ENCODE results near the gene SLAMF7. TPM values are rescaled to one million over a fixed set of nuclear protein-coding genes. Genes with fewer than 3 reads are reported as not detected.
"Not testable (repeated sequence)": the region's sequence is repeated elsewhere in the genome, so short reads cannot be mapped to it uniquely, and the experiment has no call there.

The SLAMF7 gene, protein sequence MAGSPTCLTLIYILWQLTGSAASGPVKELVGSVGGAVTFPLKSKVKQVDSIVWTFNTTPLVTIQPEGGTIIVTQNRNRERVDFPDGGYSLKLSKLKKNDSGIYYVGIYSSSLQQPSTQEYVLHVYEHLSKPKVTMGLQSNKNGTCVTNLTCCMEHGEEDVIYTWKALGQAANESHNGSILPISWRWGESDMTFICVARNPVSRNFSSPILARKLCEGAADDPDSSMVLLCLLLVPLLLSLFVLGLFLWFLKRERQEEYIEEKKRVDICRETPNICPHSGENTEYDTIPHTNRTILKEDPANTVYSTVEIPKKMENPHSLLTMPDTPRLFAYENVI
- 0.56 TPM for total RNA-seq (ENCODE audit: unreplicated experiment)
- long read RNA-seq, result 0 reads

DNA sequence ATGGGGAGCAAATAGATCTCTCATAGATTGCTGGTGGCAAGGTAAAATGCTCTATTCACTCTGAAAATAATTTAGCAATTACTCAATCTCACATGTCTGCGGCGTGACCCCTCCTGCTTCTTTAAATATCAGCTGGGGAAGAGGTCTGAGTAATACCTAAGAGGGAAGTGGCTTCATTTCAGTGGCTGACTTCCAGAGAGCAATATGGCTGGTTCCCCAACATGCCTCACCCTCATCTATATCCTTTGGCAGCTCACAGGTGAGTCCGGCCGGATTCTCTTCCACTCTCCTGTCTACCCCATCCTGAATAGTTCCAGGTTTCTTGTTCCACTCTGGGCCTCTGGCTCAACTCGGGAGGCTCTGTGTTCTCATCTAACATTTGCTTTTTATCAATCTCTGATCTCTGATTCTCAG is at the start of gene SLAMF7:
TSS of gene SLAMF7 (plus strand) at position 150 of the 414 bp plus-strand sequence. CDS start at position 205, 55 bp downstream.
- DNase-seq (ENCODE audit: low spot score), result no peak
- Mint-ChIP-seq H3K27ac (ENCODE audit: unreplicated experiment) (no peak within 1 kb of the TSS), H3K9me3 (ENCODE audit: unreplicated experiment) (no peaks in the 10 kb centered on the region), H3K27me3 (ENCODE audit: unreplicated experiment) (no peaks in the 10 kb centered on the region), H3K4me1 (ENCODE audit: unreplicated experiment) (peaks cover 20% of the 10 kb centered on the region), H3K36me3 (ENCODE audit: low read depth, unreplicated experiment) (peaks cover 4% of the 10 kb centered on the region), H3K4me3 (ENCODE audit: unreplicated experiment) (no peak within 1 kb of the TSS)
- TF ChIP-seq, protein P1, sequence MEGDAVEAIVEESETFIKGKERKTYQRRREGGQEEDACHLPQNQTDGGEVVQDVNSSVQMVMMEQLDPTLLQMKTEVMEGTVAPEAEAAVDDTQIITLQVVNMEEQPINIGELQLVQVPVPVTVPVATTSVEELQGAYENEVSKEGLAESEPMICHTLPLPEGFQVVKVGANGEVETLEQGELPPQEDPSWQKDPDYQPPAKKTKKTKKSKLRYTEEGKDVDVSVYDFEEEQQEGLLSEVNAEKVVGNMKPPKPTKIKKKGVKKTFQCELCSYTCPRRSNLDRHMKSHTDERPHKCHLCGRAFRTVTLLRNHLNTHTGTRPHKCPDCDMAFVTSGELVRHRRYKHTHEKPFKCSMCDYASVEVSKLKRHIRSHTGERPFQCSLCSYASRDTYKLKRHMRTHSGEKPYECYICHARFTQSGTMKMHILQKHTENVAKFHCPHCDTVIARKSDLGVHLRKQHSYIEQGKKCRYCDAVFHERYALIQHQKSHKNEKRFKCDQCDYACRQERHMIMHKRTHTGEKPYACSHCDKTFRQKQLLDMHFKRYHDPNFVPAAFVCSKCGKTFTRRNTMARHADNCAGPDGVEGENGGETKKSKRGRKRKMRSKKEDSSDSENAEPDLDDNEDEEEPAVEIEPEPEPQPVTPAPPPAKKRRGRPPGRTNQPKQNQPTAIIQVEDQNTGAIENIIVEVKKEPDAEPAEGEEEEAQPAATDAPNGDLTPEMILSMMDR (IDR thresholded peaks at IDR 0.05; ENCODE audit: unreplicated experiment), result no peak

DNA sequence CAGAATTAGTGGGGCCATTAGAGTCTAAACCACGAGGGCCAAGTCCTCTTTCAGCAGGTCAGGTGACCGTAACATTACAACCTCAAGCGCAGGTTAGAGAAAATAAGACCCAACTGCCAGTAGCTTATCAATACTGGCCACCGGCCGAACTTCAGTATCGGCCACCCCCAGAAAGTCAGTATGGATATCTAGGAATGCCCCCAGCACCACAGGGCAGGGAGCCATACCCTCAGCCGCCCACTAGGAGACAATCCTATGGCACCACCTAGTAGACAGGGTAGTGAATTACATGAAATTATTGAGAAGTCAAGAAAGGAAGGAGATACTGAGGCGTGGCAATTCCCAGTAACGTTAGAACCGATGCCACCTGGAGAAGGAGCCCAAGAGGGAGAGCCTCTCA is 46.7 kb upstream of the SLAMF7 start:
- H3K4me3 Mint-ChIP-seq (ENCODE audit: unreplicated experiment), result not testable (repeated sequence)

DNA sequence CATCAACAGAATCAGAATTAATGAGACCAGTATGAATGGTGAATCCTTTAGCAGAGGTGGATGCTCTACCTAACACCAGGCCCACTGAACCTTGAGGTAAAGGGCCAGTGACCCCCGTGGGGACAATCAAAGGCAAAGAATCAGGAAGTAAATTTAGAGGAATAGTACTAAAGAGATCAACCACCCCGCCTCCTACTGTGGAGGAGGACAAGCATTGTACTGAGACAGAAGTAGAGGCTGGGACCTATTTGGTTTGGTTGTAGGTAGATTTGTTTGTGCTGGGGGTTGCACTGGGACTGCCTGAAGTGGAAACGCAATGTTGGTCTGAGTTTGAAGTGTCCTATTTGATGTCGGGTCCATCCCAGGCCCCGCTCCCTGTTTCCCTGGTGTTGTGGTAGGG is 36.9 kb upstream of the SLAMF7 start:
- H3K36me3 Mint-ChIP-seq (ENCODE audit: low read depth, unreplicated experiment), result no peaks in the 10 kb centered on the region
- no peaks in the 10 kb centered on the region for H3K4me1 Mint-ChIP-seq (ENCODE audit: unreplicated experiment)
- no peak overlapping the region for H3K27ac Mint-ChIP-seq (ENCODE audit: unreplicated experiment)
- H3K27me3 Mint-ChIP-seq (ENCODE audit: unreplicated experiment), result no peaks in the 10 kb centered on the region
- no peak for DNase-seq (ENCODE audit: low spot score)
- TF ChIP-seq, protein P1 (IDR thresholded peaks at IDR 0.05; ENCODE audit: unreplicated experiment), result no peak
- no peaks in the 10 kb centered on the region for H3K9me3 Mint-ChIP-seq (ENCODE audit: unreplicated experiment)
- no peak overlapping the region for H3K4me3 Mint-ChIP-seq (ENCODE audit: unreplicated experiment)

More for the DNA sequence above, 46.7 kb upstream of the SLAMF7 start:
- not testable (repeated sequence) for DNase-seq (ENCODE audit: low spot score); H3K9me3 Mint-ChIP-seq (ENCODE audit: unreplicated experiment); H3K27me3 Mint-ChIP-seq (ENCODE audit: unreplicated experiment); H3K36me3 Mint-ChIP-seq (ENCODE audit: low read depth, unreplicated experiment); H3K4me1 Mint-ChIP-seq (ENCODE audit: unreplicated experiment); H3K27ac Mint-ChIP-seq (ENCODE audit: unreplicated experiment)

DNA sequence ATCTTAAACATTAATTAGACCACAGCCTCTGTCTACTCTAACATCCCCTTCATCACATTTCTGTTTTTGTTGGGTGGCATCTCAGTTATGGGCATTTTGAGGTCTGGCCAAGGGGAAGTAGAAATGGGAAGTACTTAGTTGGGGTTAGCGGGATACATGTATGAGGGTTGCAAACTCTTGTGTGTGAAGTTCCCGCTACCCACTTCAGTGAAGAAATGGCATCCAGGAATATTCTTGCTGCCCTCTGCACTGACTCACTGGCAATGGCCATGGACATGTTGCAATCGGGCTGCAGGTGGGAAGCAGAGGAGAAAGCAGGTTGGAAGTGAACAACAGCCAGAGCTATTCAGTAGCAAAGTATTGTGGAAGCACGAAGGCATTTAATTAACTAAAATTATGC is 34.8 kb upstream of the SLAMF7 start:
- no peak overlapping the region for H3K4me3 Mint-ChIP-seq (ENCODE audit: unreplicated experiment)
- H3K4me1 Mint-ChIP-seq (ENCODE audit: unreplicated experiment), result no peaks in the 10 kb centered on the region
- H3K27me3 Mint-ChIP-seq (ENCODE audit: unreplicated experiment), result no peaks in the 10 kb centered on the region
- TF ChIP-seq, protein P1 (IDR thresholded peaks at IDR 0.05; ENCODE audit: unreplicated experiment), result no peak
- no peak for DNase-seq (ENCODE audit: low spot score)
- H3K36me3 Mint-ChIP-seq (ENCODE audit: low read depth, unreplicated experiment), result no peaks in the 10 kb centered on the region
- no peaks in the 10 kb centered on the region for H3K9me3 Mint-ChIP-seq (ENCODE audit: unreplicated experiment)
- H3K27ac Mint-ChIP-seq (ENCODE audit: unreplicated experiment), result no peak overlapping the region

DNA sequence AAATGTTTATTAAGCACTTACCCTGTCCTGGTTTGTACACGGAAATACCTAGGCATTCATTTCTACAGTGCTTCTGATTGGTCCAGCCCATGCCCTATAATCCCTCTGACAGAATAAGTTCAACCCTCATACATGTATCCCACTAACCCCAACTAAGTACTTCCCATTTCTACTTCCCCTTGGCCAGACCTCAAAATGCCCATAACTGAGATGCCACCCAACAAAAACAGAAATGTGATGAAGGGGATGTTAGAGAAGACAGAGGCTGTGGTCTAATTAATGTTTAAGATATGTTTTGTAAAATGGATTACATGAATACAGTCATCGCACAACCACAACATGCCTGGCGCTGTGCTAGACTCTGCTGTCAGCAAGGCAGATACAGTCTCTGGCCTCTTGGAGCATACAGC is 33.8 kb upstream of the SLAMF7 start:
- not testable (repeated sequence) for H3K36me3 Mint-ChIP-seq (ENCODE audit: low read depth, unreplicated experiment)

DNA sequence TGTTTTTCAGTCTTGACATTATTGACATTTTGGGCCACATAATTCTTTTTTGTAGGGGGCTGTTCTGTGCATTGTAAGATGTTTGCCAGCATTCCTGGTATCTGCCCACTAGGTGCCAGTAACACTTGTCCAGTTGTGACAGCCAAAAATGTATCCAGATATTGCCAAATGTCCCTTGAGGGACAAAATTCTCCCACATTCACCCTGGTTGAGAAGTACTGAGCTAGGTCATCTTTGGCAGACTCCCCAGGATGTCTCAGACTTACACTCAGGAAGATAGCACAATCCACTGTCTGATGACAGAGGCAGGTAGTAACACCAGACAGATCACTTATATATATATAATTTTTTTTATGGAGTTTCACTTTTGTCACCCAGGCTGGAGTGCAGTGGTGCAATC is 33.3 kb upstream of the SLAMF7 start:
- no peaks in the 10 kb centered on the region for H3K36me3 Mint-ChIP-seq (ENCODE audit: low read depth, unreplicated experiment)
- no peak overlapping the region for H3K4me3 Mint-ChIP-seq (ENCODE audit: unreplicated experiment)
- TF ChIP-seq, protein P1 (IDR thresholded peaks at IDR 0.05; ENCODE audit: unreplicated experiment), result no peak
- no peaks in the 10 kb centered on the region for H3K27me3 Mint-ChIP-seq (ENCODE audit: unreplicated experiment)
- H3K4me1 Mint-ChIP-seq (ENCODE audit: unreplicated experiment), result no peaks in the 10 kb centered on the region
- no peak overlapping the region for H3K27ac Mint-ChIP-seq (ENCODE audit: unreplicated experiment)
- DNase-seq (ENCODE audit: low spot score), result no peak
- no peaks in the 10 kb centered on the region for H3K9me3 Mint-ChIP-seq (ENCODE audit: unreplicated experiment)

More for the DNA sequence above, 33.8 kb upstream of the SLAMF7 start:
- not testable (repeated sequence) for H3K4me3 Mint-ChIP-seq (ENCODE audit: unreplicated experiment); H3K27me3 Mint-ChIP-seq (ENCODE audit: unreplicated experiment); H3K27ac Mint-ChIP-seq (ENCODE audit: unreplicated experiment); H3K4me1 Mint-ChIP-seq (ENCODE audit: unreplicated experiment); H3K9me3 Mint-ChIP-seq (ENCODE audit: unreplicated experiment); DNase-seq (ENCODE audit: low spot score)

Measured in endothelial cell (in vitro differentiated cells).